Anterior cingulate cortex (tissue), 58 donors: ENCODE results near the gene CAV2.

Experiments
- DNase-seq, 58 donors: peaks; one replicate each; lab custom pipeline; 2025; lab: John Stamatoyannopoulos, UW

CAV2 gene

GRCh38 chr7:116544487-116544886 lies 44.9 kb downstream of the CAV2 start:
- no peak for DNase-seq

- DNase-seq = peak in 1 of 58 donors; percentile 7
These were observed 46.0 kb downstream of the CAV2 start for GRCh38 chr7:116545411-116545993.

GRCh38 chr7:116546054-116546453 lies 46.5 kb downstream of the CAV2 start:
- no peak for DNase-seq

- DNase-seq = no peak
These were observed 47.4 kb downstream of the CAV2 start for GRCh38 chr7:116546916-116547315.

- no peak for DNase-seq
These were observed 47.8 kb downstream of the CAV2 start for GRCh38 chr7:116547347-116547746.

- DNase-seq = no peak
These were observed 49.0 kb downstream of the CAV2 start for GRCh38 chr7:116548506-116548905.

- no peak for DNase-seq
These were observed 49.8 kb downstream of the CAV2 start for GRCh38 chr7:116549370-116549769.

GRCh38 chr7:116551692-116552091 lies 52.2 kb downstream of the CAV2 start:
- no peak for DNase-seq

- DNase-seq = no peak
These were observed 53.1 kb downstream of the CAV2 start for GRCh38 chr7:116552602-116553001.

- DNase-seq = no peak
These were observed 53.8 kb downstream of the CAV2 start for GRCh38 chr7:116553168-116553964.

GRCh38 chr7:116554436-116554835 lies 54.9 kb downstream of the CAV2 start:
- peak in 2 of 58 donors; percentile 2 to 20 for DNase-seq

- DNase-seq = no peak
These were observed 55.4 kb downstream of the CAV2 start for GRCh38 chr7:116554911-116555310.

GRCh38 chr7:116557066-116557585 lies 57.6 kb downstream of the CAV2 start:
- no peak for DNase-seq

GRCh38 chr7:116557901-116558300 lies 58.4 kb downstream of the CAV2 start:
- no peak for DNase-seq
